ENCODE data around the gene SCRT2.

Gene SCRT2

GRCh38 chr20:625360-625932, 50.2 kb downstream of the SCRT2 start:
- no peak overlapping the region for H3K4me3 ChIP-seq (ENCODE audit: low read depth, low read length)
- TF ChIP-seq CTCF (IDR thresholded peaks at IDR 0.05; ENCODE audit: low read depth, low read length): no peak

- no peak overlapping the region for H3K4me3 ChIP-seq (ENCODE audit: low read depth, low read length)
- no peak for TF ChIP-seq CTCF (IDR thresholded peaks at IDR 0.05; ENCODE audit: low read depth, low read length)
Measured at GRCh38 chr20:623704-624103, 51.9 kb downstream of the SCRT2 start.

- H3K4me3 ChIP-seq (ENCODE audit: low read depth, low read length): no peak overlapping the region
- no peak for TF ChIP-seq CTCF (IDR thresholded peaks at IDR 0.05; ENCODE audit: low read depth, low read length)
Measured at GRCh38 chr20:623021-623420, 52.6 kb downstream of the SCRT2 start.

GRCh38 chr20:622161-622560, 53.4 kb downstream of the SCRT2 start:
- H3K4me3 ChIP-seq (ENCODE audit: low read depth, low read length): no peak overlapping the region
- TF ChIP-seq CTCF (IDR thresholded peaks at IDR 0.05; ENCODE audit: low read depth, low read length): no peak

GRCh38 chr20:621125-621756, 54.4 kb downstream of the SCRT2 start:
- no peak overlapping the region for H3K4me3 ChIP-seq (ENCODE audit: low read depth, low read length)
- TF ChIP-seq CTCF (IDR thresholded peaks at IDR 0.05; ENCODE audit: low read depth, low read length): no peak

GRCh38 chr20:620246-620645, 55.4 kb downstream of the SCRT2 start:
- no peak overlapping the region for H3K4me3 ChIP-seq (ENCODE audit: low read depth, low read length)
- TF ChIP-seq CTCF (IDR thresholded peaks at IDR 0.05; ENCODE audit: low read depth, low read length): no peak

GRCh38 chr20:618980-619379, 56.6 kb downstream of the SCRT2 start:
- no peak for TF ChIP-seq CTCF (IDR thresholded peaks at IDR 0.05; ENCODE audit: low read depth, low read length)
- no peak overlapping the region for H3K4me3 ChIP-seq (ENCODE audit: low read depth, low read length)

All from WI38 (cell line).